ENCODE results near the gene KCNK7.
"Not testable (repeated sequence)": the region's sequence is repeated elsewhere in the genome, so short reads cannot be mapped to it uniquely, and the experiment has no call there.

The KCNK7 gene

GRCh38 chr11:65571420-65571819 is 24.2 kb downstream of the KCNK7 start:
- no peak for DNase-seq

GRCh38 chr11:65569973-65570918 is 25.4 kb downstream of the KCNK7 start, which contains the start of gene ZNRD2:
Gene ZNRD2, plus strand, starts transcription at chr11:65570477. Its CDS starts 15 bp downstream, at chr11:65570492.
- DNase-seq, result peak; percentile 98

- no peak for DNase-seq
Observed at GRCh38 chr11:65569164-65569972, 26.2 kb downstream of the KCNK7 start.

- no peak for DNase-seq
Observed at GRCh38 chr11:65565624-65566453, 29.8 kb downstream of the KCNK7 start.

GRCh38 chr11:65564879-65565559 is 30.6 kb downstream of the KCNK7 start:
- not testable (repeated sequence) for DNase-seq

GRCh38 chr11:65563601-65564000 is 32.0 kb downstream of the KCNK7 start:
- no peak for DNase-seq

GRCh38 chr11:65562788-65563187 is 32.8 kb downstream of the KCNK7 start:
- DNase-seq, result no peak

- no peak for DNase-seq
Observed at GRCh38 chr11:65562020-65562419, 33.6 kb downstream of the KCNK7 start.

- no peak for DNase-seq
Observed at GRCh38 chr11:65560555-65561418, 34.8 kb downstream of the KCNK7 start.

GRCh38 chr11:65559951-65560537 is 35.6 kb downstream of the KCNK7 start:
- no peak for DNase-seq

- peak; percentile 58 for DNase-seq
Observed at GRCh38 chr11:65559535-65559934, 36.1 kb downstream of the KCNK7 start.

- peak; percentile 69 for DNase-seq
Observed at GRCh38 chr11:65558930-65559509, 36.6 kb downstream of the KCNK7 start.

- peak; percentile 66 for DNase-seq
Observed at GRCh38 chr11:65558002-65558929, 37.3 kb downstream of the KCNK7 start, which contains the start of gene LTBP3. Gene LTBP3, minus strand, starts transcription at chr11:65558359. Its CDS starts 400 bp downstream, at chr11:65557959.

- DNase-seq, result no peak
Observed at GRCh38 chr11:65557280-65558001, 38.2 kb downstream of the KCNK7 start.

GRCh38 chr11:65556470-65557279 is 38.9 kb downstream of the KCNK7 start:
- DNase-seq, result no peak

- DNase-seq, result peak; percentile 64
Observed at GRCh38 chr11:65555693-65556231, 39.8 kb downstream of the KCNK7 start.

- peak; percentile 57 for DNase-seq
Observed at GRCh38 chr11:65554842-65555430, 40.7 kb downstream of the KCNK7 start.
